HG02759 (cell line): ENCODE results near the gene PIK3R5.
"Not testable (repeated sequence)": the region's sequence is repeated elsewhere in the genome, so short reads cannot be mapped to it uniquely, and the experiment has no call there.

Experiments used
- ATAC-seq: cut with Tn5 transposase; IDR thresholded peaks from one replicate; pipeline ENCODE4 v1.9.1; 2021; ENCODE audit warnings: mild to moderate bottlenecking, moderate library complexity; ENCODE audit not compliant: unreplicated experiment

The PIK3R5 gene

GRCh38 chr17:8965394-8966168 is at the start of gene PIK3R5:
PIK3R5 (minus strand) TSS chr17:8965707; CDS start chr17:8911494, 54,213 bp downstream.
- ATAC-seq: peak; percentile 74

- no peak for ATAC-seq
Measured at GRCh38 chr17:9011001-9011400, 45.5 kb upstream of the PIK3R5 start.

GRCh38 chr17:9009737-9010136 is 44.2 kb upstream of the PIK3R5 start:
- no peak for ATAC-seq

- no peak for ATAC-seq
Measured at GRCh38 chr17:9009096-9009495, 43.6 kb upstream of the PIK3R5 start.

- no peak for ATAC-seq
Measured at GRCh38 chr17:9007052-9007714, 41.7 kb upstream of the PIK3R5 start.

- no peak for ATAC-seq
Measured at GRCh38 chr17:9006175-9006767, 40.8 kb upstream of the PIK3R5 start.

- ATAC-seq: no peak
Measured at GRCh38 chr17:9004961-9005285, 39.4 kb upstream of the PIK3R5 start.

- no peak for ATAC-seq
Measured at GRCh38 chr17:9004132-9004960, 38.8 kb upstream of the PIK3R5 start.

- ATAC-seq: peak; percentile 25
Measured at GRCh38 chr17:9003355-9004131, 38.0 kb upstream of the PIK3R5 start.

- ATAC-seq: peak; percentile 61
Measured at GRCh38 chr17:9002606-9003354, 37.3 kb upstream of the PIK3R5 start.

- no peak for ATAC-seq
Measured at GRCh38 chr17:9002227-9002605, 36.7 kb upstream of the PIK3R5 start.

- ATAC-seq: no peak
Measured at GRCh38 chr17:9001559-9001958, 36.1 kb upstream of the PIK3R5 start.

- ATAC-seq: no peak
Measured at GRCh38 chr17:8997994-8998628, 32.6 kb upstream of the PIK3R5 start.

GRCh38 chr17:8995711-8996110 is 30.2 kb upstream of the PIK3R5 start:
- ATAC-seq: no peak

GRCh38 chr17:8994319-8994718 is 28.8 kb upstream of the PIK3R5 start:
- ATAC-seq: no peak

GRCh38 chr17:8991514-8992285 is 26.2 kb upstream of the PIK3R5 start:
- no peak for ATAC-seq

GRCh38 chr17:8988263-8988935 is 22.9 kb upstream of the PIK3R5 start:
- ATAC-seq: not testable (repeated sequence)

GRCh38 chr17:8986295-8986694 is 20.8 kb upstream of the PIK3R5 start:
- no peak for ATAC-seq
